Fibroblast of skin of left quadriceps (primary cell): ENCODE measurements around the gene PLP1.

Source experiments
- DNase-seq, 2 experiments: peaks; one replicate each; pipeline ENCODE4 v3.0.0-alpha.2; 2013; ENCODE audit warnings: low read depth in 2 of 2

The PLP1 gene

DNA sequence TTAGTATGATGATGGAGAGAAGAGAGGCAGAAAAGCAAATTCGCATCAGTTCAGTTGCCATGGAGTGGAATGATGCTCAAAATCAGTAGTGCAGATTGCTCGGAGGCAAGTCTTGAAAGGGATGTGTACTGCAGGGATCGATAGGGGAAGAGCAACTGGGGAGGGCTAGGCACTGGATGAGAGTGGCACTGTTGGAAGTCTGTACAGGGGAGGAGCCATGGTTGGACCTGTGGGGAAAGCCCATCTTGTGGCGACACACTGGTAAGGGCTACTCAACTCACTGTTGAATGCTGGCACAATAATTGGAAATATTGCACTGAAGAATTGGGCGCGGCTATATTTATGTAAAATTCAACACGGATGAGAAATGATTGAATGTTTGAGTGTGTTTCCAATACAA is 54.2 kb downstream of the PLP1 start:
- DNase-seq, result no peak

DNA sequence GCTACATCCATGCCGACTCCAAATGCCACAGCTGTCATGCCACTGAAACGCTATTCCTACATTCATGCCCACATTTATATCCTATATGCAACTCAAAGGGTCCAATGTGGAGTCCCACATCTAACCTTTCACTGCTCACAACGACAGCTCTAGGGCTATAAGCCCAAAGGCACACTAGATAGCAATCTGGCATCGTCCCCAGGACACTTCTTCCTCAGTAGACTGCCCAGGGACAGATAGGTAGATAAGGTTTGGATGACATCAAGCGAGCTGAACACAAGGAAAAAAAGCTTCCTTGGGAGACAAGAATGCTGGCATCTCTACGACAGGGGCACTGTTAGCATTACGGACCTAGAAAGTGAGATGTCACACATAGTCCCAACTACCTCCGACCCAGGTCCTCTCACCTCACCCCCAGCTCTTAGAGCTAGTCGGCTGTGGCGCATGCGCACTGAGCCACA is 54.7 kb downstream of the PLP1 start:
- DNase-seq, result no peak

DNA sequence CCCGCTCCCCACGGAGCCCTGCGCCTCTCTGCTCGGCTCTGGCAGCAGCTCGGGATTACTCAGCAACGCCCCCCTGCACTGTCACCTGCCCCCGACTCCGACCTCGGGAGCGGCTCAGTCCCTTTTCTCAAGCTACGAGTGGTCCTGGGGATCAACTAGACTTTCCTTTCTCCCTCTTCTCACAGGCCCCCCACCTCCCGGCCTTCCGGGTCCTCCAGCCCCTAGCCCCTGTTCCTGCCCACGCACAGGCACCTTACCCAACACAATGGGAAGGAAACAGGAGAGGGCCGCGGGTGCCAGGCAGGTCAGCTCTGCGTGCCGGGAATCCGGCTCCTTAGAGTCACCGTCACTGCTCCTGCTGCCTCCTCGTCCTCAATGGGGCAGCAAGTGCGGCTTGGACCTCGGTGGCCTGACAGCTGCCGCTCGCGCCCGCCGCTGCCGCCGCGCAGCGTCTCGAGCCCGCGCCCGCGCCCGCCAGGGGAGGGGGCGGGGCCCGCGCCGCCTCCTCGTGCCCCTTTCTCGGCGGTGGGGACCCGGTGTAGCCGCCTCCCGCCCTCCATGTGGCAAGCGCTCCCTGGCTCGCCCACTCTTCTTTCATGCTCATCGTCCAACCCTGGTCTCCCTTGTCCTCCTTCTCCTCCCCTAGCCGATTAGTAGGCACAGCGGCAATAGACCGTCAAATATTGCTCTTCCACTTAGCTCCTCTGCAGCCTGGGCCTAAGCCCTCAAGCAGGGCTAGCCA is 55.3 kb downstream of the PLP1 start, which contains the start of gene RAB9B:
Gene RAB9B, minus strand, starts transcription at position 455 of the 742 bp plus-strand sequence. CDS start 6,473 bp downstream, outside the sequence.
- DNase-seq, result no peak

DNA sequence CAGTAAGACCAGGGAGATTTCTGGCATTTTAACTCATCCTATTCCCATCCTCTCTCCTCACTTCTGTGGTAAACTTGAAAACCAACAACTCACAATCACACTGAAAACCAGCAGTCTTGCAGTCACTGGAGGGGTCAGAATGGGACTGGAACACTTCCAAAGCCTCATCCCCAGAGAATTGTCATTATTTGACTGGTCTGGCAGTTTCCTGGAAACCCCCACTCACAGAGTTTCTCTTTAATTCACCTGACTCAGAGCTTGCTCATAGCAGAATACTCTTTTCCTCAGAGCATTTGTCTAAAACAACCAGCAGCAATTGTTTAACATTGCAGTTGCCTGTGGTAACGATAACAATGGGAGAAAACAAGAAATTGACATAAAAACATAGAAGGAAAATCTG is 62.8 kb downstream of the PLP1 start:
- no peak for DNase-seq
